Tibial nerve (tissue), 4 donors: Measurements from ENCODE around the gene CYLD.

ENCODE experiments used
- EP300 ChIP-seq, 2 donors: sonication (generic); formaldehyde crosslinking; IDR thresholded peaks; one replicate each; pipeline ENCODE4 v1.6.1; 2017; ENCODE audit warnings: antibody characterized with exemption in 2 of 2, mild to moderate bottlenecking in 1 of 2
- POLR2A ChIP-seq, 2 donors: fragments of 450-650 bp; IDR thresholded peaks; one replicate each; pipeline ENCODE4 v1.6.1; 2017; ENCODE audit warnings: antibody characterized with exemption in 2 of 2, mild to moderate bottlenecking in 2 of 2, moderate library complexity in 2 of 2
- TF ChIP-seq, protein P1 (sequence below), 5 experiments: fragments of 200-600 bp in 3 of 5; fragments of 450-650 bp in 2 of 5; sonication (generic) in 3 of 5; IDR thresholded peaks; one replicate each; pipeline ENCODE4 v1.5.1; 2016 to 2019; ENCODE audit warnings: antibody characterized with exemption in 5 of 5, mild to moderate bottlenecking in 3 of 5, moderate library complexity in 2 of 5

DNA sequence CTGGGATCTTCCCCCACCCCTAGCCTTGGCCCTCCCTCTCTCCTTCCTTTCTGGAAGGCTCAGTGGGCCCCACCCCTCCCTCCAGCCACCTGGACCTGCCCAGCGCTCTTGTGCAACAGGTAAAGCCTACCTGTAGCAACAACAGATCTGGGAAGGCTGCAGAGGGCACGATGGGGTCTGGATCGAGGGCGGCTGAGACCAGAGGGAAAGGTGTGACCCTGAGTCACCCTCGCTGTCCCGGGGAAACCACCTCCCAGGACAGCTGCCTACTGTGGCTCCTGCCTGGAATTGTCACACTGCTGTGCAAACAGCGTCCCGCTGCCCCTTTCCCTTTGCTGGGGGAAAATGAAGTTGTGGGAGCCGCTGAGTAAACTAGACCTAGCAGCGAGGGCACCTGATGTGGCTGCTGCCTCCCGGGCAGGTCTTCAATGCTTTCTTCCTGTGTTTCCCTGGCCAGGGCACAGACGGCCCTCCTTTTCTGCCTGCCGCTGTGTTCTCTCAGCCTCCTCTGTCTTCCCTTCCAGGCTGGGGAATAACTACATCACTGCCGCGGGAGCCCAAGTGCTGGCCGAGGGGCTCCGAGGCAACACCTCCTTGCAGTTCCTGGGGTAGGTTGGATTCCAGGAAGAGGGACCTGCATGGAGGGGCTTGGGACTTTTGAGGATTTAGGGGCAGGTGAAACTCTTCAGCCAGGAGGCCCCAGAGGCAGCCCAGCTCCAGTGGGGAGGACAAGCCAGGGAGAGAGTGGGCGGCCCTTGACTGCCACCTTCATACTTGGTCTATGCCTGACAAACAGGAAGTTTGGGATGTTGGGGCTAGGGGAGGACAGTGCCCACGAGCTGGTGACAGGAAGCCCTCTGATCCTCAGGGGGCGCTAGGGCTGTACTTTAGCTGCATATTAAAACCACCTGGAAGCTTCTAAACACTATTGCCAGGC is 22.2 kb upstream of the CYLD start:
- no peak for TF ChIP-seq POLR2A (IDR thresholded peaks at IDR 0.05)
- TF ChIP-seq, protein P1, sequence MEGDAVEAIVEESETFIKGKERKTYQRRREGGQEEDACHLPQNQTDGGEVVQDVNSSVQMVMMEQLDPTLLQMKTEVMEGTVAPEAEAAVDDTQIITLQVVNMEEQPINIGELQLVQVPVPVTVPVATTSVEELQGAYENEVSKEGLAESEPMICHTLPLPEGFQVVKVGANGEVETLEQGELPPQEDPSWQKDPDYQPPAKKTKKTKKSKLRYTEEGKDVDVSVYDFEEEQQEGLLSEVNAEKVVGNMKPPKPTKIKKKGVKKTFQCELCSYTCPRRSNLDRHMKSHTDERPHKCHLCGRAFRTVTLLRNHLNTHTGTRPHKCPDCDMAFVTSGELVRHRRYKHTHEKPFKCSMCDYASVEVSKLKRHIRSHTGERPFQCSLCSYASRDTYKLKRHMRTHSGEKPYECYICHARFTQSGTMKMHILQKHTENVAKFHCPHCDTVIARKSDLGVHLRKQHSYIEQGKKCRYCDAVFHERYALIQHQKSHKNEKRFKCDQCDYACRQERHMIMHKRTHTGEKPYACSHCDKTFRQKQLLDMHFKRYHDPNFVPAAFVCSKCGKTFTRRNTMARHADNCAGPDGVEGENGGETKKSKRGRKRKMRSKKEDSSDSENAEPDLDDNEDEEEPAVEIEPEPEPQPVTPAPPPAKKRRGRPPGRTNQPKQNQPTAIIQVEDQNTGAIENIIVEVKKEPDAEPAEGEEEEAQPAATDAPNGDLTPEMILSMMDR (IDR thresholded peaks at IDR 0.05), result no peak
- no peak for TF ChIP-seq EP300 (IDR thresholded peaks at IDR 0.05)
